ENCODE results near the gene MICAL1.

Gene MICAL1

DNA sequence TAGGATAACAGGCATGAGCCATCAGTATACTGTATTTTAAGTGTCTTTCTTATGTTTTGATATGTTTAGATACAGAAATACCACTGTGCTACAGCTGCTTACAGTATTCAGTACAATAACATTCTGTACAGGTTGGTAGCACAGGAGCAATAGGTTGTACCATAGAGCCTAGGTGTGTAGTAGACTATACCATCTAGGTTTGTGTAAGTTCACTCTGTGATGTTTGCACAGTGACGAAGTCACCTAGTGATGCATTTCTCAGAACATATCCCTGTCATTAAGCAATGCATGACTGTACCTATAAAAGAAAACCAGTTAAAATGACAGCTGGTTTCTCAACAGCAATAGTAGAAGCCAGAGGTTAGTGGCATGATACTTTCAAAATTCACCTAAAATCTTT lies 30.5 kb upstream of the MICAL1 start:
- H3K9ac ChIP-seq (ENCODE audit: low read depth, low read length, poor library complexity, severe bottlenecking): no peak overlapping the region
- H3K36me3 ChIP-seq (ENCODE audit: insufficient read depth, low read length): no peaks in the 10 kb centered on the region
- H3F3A ChIP-seq (ENCODE audit: low read depth): peaks cover 5% of the 10 kb centered on the region; the same call in 1 of the 2 replicates
- H3K4me1 ChIP-seq (ENCODE audit: insufficient read depth, low read length, poor library complexity, severe bottlenecking): peaks cover 32% of the 10 kb centered on the region
- no peak overlapping the region for H3K4me3 ChIP-seq (ENCODE audit: low read length, poor library complexity, severe bottlenecking)
- no peaks in the 10 kb centered on the region for H3K9me3 ChIP-seq (ENCODE audit: insufficient read depth, low read depth, low read length)
- H3K27me3 ChIP-seq (ENCODE audit: insufficient read depth, low read length, poor library complexity, severe bottlenecking): no peaks in the 10 kb centered on the region
- H3K9me2 ChIP-seq (replicated peaks; ENCODE audit: low read depth, low read length): no peaks in the 10 kb centered on the region
- peaks cover 9% of the 10 kb centered on the region for H4K20me1 ChIP-seq (ENCODE audit: insufficient read depth, low read length, poor library complexity, severe bottlenecking)
- H3K4me2 ChIP-seq (ENCODE audit: low read depth, low read length, poor library complexity, severe bottlenecking): no peak overlapping the region
- no peak for TF ChIP-seq EZH2phosphoT487 (IDR thresholded peaks at IDR 0.05; ENCODE audit: borderline replicate concordance)
- TF ChIP-seq, protein P1, sequence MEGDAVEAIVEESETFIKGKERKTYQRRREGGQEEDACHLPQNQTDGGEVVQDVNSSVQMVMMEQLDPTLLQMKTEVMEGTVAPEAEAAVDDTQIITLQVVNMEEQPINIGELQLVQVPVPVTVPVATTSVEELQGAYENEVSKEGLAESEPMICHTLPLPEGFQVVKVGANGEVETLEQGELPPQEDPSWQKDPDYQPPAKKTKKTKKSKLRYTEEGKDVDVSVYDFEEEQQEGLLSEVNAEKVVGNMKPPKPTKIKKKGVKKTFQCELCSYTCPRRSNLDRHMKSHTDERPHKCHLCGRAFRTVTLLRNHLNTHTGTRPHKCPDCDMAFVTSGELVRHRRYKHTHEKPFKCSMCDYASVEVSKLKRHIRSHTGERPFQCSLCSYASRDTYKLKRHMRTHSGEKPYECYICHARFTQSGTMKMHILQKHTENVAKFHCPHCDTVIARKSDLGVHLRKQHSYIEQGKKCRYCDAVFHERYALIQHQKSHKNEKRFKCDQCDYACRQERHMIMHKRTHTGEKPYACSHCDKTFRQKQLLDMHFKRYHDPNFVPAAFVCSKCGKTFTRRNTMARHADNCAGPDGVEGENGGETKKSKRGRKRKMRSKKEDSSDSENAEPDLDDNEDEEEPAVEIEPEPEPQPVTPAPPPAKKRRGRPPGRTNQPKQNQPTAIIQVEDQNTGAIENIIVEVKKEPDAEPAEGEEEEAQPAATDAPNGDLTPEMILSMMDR (conservative IDR thresholded peaks at IDR 0.05; ENCODE audit: low read length): no peak
- no peak overlapping the region for H2AFZ ChIP-seq (ENCODE audit: low read length)
- peaks cover 19% of the 10 kb centered on the region for H3K79me2 ChIP-seq (ENCODE audit: insufficient read depth, low read length)

DNA sequence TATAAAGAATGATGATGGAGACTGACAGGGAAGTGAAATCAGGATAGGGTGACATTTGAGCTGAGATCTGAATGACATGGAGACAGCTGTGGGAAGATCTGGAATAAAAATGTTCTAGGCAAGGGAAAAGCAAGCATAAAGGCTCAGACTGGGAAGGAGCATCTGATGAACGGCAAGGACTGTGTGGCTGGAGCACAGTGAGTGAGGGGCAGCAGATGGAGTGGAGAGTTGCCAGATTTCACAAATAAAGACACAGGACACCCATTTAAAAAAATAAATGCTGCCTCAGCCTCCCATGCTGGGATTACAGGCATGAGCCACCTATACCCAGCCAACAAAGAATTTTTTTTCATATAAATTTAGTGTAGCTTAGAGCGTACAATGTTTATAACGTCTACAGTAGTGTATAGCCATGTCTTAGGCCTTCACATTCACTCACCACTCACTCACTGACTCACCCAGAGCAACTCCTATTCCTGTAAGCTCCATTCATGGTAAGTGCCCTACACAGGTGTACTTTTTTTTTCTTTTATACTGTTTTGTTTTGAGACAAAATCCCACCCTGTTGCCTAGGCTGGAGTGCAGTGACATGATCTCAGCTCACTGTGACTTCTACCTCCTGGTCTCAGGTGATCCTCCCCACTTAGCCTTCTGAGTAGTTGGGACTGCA lies 29.8 kb upstream of the MICAL1 start:
- H3K79me2 ChIP-seq (ENCODE audit: insufficient read depth, low read length): peaks cover 26% of the 10 kb centered on the region
- peaks cover 16% of the 10 kb centered on the region for H4K20me1 ChIP-seq (ENCODE audit: insufficient read depth, low read length, poor library complexity, severe bottlenecking)
- H3F3A ChIP-seq (ENCODE audit: low read depth): no peaks in the 10 kb centered on the region
- peaks cover 32% of the 10 kb centered on the region for H3K4me1 ChIP-seq (ENCODE audit: insufficient read depth, low read length, poor library complexity, severe bottlenecking)
- no peak for TF ChIP-seq EZH2phosphoT487 (IDR thresholded peaks at IDR 0.05; ENCODE audit: borderline replicate concordance)
- TF ChIP-seq, protein P1 (conservative IDR thresholded peaks at IDR 0.05; ENCODE audit: low read length): no peak
- H3K9me3 ChIP-seq (ENCODE audit: insufficient read depth, low read depth, low read length): no peaks in the 10 kb centered on the region
- no peaks in the 10 kb centered on the region for H3K27me3 ChIP-seq (ENCODE audit: insufficient read depth, low read length, poor library complexity, severe bottlenecking)
- H3K9me2 ChIP-seq (replicated peaks; ENCODE audit: low read depth, low read length): no peaks in the 10 kb centered on the region
- H3K36me3 ChIP-seq (ENCODE audit: insufficient read depth, low read length): 0 out of 2 replicates have a peak, but pooled peaks cover 4% of the 10 kb centered on the region
- H2AFZ ChIP-seq (ENCODE audit: low read length): no peak overlapping the region
- no peak overlapping the region for H3K4me2 ChIP-seq (ENCODE audit: low read depth, low read length, poor library complexity, severe bottlenecking)
- H3K9ac ChIP-seq (ENCODE audit: low read depth, low read length, poor library complexity, severe bottlenecking): no peak overlapping the region
- H3K4me3 ChIP-seq (ENCODE audit: low read length, poor library complexity, severe bottlenecking): no peak overlapping the region

DNA sequence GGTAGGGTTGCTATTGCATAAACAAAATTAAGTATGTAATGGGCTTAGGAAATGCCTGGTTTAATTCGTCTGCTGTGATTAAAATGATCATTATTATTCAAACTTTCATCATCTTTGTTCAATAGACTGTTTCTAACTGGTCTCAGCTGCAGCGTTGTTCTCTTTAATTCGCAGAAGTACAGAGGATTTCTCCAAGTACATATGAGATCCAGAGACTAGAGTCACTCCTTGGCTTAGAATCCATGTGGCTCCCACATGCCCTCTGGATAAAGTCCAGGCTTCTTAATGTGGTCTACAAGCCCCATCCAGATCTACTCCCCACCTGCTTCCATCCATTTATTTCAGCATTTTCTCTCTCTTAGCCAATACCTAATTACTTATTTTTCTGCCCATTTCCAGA lies 28.6 kb upstream of the MICAL1 start:
- Histone ChIP-seq H3K79me2 (ENCODE audit: insufficient read depth, low read length) (peaks cover 36% of the 10 kb centered on the region), H3K27me3 (ENCODE audit: insufficient read depth, low read length, poor library complexity, severe bottlenecking) (no peaks in the 10 kb centered on the region), H3K4me1 (ENCODE audit: insufficient read depth, low read length, poor library complexity, severe bottlenecking) (peaks cover 34% of the 10 kb centered on the region), H3K9me3 (ENCODE audit: insufficient read depth, low read depth, low read length) (no peaks in the 10 kb centered on the region), H3K36me3 (ENCODE audit: insufficient read depth, low read length) (0 out of 2 replicates have a peak, but pooled peaks cover 4% of the 10 kb centered on the region), H3K4me3 (ENCODE audit: low read length, poor library complexity, severe bottlenecking) (peak overlapping the region; percentile 76), H3K9ac (ENCODE audit: low read depth, low read length, poor library complexity, severe bottlenecking) (peak overlapping the region; percentile 58), H3K9me2 (replicated peaks; ENCODE audit: low read depth, low read length) (no peaks in the 10 kb centered on the region), H4K20me1 (ENCODE audit: insufficient read depth, low read length, poor library complexity, severe bottlenecking) (peaks cover 23% of the 10 kb centered on the region), H3F3A (ENCODE audit: low read depth) (no peaks in the 10 kb centered on the region), H3K4me2 (ENCODE audit: low read depth, low read length, poor library complexity, severe bottlenecking) (peak overlapping the region; percentile 76), H2AFZ (ENCODE audit: low read length) (peak overlapping the region; percentile 81)
- TF ChIP-seq EZH2phosphoT487 (IDR thresholded peaks at IDR 0.05; ENCODE audit: borderline replicate concordance): no peak
- TF ChIP-seq, protein P1 (conservative IDR thresholded peaks at IDR 0.05; ENCODE audit: low read length): no peak

Data from Loucy (cell line).